HEK293 (cell line): ENCODE data around the gene PAX7.

Source experiments
- HOXA7 ChIP-seq: sonication (generic); formaldehyde crosslinking; IDR thresholded peaks from 2 replicates; pipeline ENCODE4 v1.8.1; 2022; ENCODE audit warnings: missing genetic modification reagents, borderline replicate concordance
- SCRT1 ChIP-seq: fragments of 450-650 bp; formaldehyde crosslinking; IDR thresholded peaks from 2 replicates; pipeline ENCODE4 v1.5.1; 2016; ENCODE audit warnings: missing biosample characterization, missing genetic modification characterization, borderline replicate concordance
- YY1 ChIP-seq: fragments of 450-650 bp; formaldehyde crosslinking; IDR thresholded peaks from 2 replicates; pipeline ENCODE4 v1.5.1; 2018; ENCODE audit warnings: missing biosample characterization, missing genetic modification characterization
- ZBTB21 ChIP-seq: fragments of 450-650 bp; formaldehyde crosslinking; IDR thresholded peaks from 2 replicates; pipeline ENCODE4 v1.5.1; 2017; ENCODE audit warnings: missing biosample characterization, missing genetic modification characterization
- ZNF274 ChIP-seq, 2 experiments: fragments of 200-500 bp in 1 of 2; fragments of 450-650 bp in 1 of 2; sonication (Bioruptor generic) in 1 of 2; formaldehyde crosslinking in 1 of 2; IDR thresholded peaks; 2 replicates each; pipeline versions ENCODE4 v1.5.1 to v1.6.1; 2014 to 2016; ENCODE audit warnings: borderline replicate concordance in 1 of 2, inconsistent platforms in 1 of 2, low read length in 1 of 2, missing biosample characterization in 1 of 2, missing genetic modification characterization in 1 of 2
- ZNF513 ChIP-seq: fragments of 450-650 bp; IDR thresholded peaks from 2 replicates; pipeline ENCODE4 v1.5.1; 2018; ENCODE audit warnings: missing biosample characterization, missing genetic modification characterization
- ZNF777 ChIP-seq: fragments of 450-650 bp; formaldehyde crosslinking; IDR thresholded peaks from 2 replicates; pipeline ENCODE4 v1.5.1; 2017; ENCODE audit warnings: missing biosample characterization, missing genetic modification characterization, borderline replicate concordance
- ZNF785 ChIP-seq: fragments of 450-650 bp; formaldehyde crosslinking; IDR thresholded peaks from 2 replicates; pipeline ENCODE4 v1.5.1; 2016; ENCODE audit warnings: missing biosample characterization, missing genetic modification characterization
- TF ChIP-seq, protein P1 (sequence below): fragments of 450-650 bp; formaldehyde crosslinking; IDR thresholded peaks from 2 replicates; pipeline ENCODE4 v1.5.1; 2016; ENCODE audit warnings: missing biosample characterization, missing genetic modification characterization

DNA sequence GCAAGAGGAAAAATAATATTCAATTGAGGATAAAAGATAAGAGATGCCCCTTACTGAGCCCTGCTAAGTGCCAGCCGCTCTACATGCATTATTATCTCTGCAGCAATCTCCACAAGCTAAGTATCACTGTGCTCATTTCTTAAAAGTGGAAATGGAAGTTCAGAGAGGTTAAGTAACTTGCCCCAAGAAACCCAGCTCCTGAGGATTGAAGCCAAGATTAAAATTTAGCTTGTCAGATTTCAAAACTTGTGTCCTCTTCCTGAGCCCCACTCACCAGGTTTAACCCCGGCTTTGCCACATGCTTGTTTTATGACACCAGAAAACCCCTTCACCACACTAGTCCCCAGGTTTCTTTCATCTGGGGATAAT, 11.2 kb upstream of the PAX7 start:
- no peak for TF ChIP-seq ZNF777 (tag by site-specific recombination)
- no peak for TF ChIP-seq ZNF785
- TF ChIP-seq ZNF274 (IDR thresholded peaks at IDR 0.05; ENCODE audit: low read length), result no peak
- no peak for TF ChIP-seq ZNF274 (tag by site-specific recombination; IDR thresholded peaks at IDR 0.05; ENCODE audit: borderline replicate concordance)
- no peak for TF ChIP-seq HOXA7 (CRISPR knock-in tag)
- TF ChIP-seq ZBTB21 (tag by site-specific recombination), result no peak
- TF ChIP-seq SCRT1 (tag by site-specific recombination), result no peak
- TF ChIP-seq ZNF513 (tag by site-specific recombination), result no peak
- TF ChIP-seq YY1, result no peak
- TF ChIP-seq, protein P1, sequence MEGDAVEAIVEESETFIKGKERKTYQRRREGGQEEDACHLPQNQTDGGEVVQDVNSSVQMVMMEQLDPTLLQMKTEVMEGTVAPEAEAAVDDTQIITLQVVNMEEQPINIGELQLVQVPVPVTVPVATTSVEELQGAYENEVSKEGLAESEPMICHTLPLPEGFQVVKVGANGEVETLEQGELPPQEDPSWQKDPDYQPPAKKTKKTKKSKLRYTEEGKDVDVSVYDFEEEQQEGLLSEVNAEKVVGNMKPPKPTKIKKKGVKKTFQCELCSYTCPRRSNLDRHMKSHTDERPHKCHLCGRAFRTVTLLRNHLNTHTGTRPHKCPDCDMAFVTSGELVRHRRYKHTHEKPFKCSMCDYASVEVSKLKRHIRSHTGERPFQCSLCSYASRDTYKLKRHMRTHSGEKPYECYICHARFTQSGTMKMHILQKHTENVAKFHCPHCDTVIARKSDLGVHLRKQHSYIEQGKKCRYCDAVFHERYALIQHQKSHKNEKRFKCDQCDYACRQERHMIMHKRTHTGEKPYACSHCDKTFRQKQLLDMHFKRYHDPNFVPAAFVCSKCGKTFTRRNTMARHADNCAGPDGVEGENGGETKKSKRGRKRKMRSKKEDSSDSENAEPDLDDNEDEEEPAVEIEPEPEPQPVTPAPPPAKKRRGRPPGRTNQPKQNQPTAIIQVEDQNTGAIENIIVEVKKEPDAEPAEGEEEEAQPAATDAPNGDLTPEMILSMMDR (tag by site-specific recombination), result no peak
